ENCODE measurements around the gene SEBOX.

- TF ChIP-seq, protein P1, sequence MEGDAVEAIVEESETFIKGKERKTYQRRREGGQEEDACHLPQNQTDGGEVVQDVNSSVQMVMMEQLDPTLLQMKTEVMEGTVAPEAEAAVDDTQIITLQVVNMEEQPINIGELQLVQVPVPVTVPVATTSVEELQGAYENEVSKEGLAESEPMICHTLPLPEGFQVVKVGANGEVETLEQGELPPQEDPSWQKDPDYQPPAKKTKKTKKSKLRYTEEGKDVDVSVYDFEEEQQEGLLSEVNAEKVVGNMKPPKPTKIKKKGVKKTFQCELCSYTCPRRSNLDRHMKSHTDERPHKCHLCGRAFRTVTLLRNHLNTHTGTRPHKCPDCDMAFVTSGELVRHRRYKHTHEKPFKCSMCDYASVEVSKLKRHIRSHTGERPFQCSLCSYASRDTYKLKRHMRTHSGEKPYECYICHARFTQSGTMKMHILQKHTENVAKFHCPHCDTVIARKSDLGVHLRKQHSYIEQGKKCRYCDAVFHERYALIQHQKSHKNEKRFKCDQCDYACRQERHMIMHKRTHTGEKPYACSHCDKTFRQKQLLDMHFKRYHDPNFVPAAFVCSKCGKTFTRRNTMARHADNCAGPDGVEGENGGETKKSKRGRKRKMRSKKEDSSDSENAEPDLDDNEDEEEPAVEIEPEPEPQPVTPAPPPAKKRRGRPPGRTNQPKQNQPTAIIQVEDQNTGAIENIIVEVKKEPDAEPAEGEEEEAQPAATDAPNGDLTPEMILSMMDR (IDR thresholded peaks at IDR 0.05) = no peak
- no peak for TF ChIP-seq POLR2A (IDR thresholded peaks at IDR 0.05)
Measured at GRCh38 chr17:28398280-28398981, 33.4 kb upstream of the SEBOX start.
